AG09309 (cell line): ENCODE results near the gene RNASET2.

Source experiments
- DNase-seq: peaks from one replicate; pipeline ENCODE4 v3.0.0-alpha.2; 2010; ENCODE audit warnings: low read depth
- H3K4me3 ChIP-seq: 2 replicates; pipeline ENCODE4 v1.5.1; 2011; ENCODE audit warnings: mild to moderate bottlenecking, low read depth, low read length, moderate library complexity; ENCODE audit not compliant: control insufficient read depth
- TF ChIP-seq, protein P1 (sequence below): IDR thresholded peaks from 2 replicates; pipeline ENCODE4 v1.5.1; 2011; ENCODE audit warnings: mild to moderate bottlenecking, low read depth, low read length, inconsistent platforms; ENCODE audit not compliant: insufficient read depth, control insufficient read depth; ENCODE audit errors: missing control alignments

RNASET2 gene

GRCh38 chr6:166934174-166934573, 22.2 kb downstream of the RNASET2 start:
- TF ChIP-seq, protein P1, sequence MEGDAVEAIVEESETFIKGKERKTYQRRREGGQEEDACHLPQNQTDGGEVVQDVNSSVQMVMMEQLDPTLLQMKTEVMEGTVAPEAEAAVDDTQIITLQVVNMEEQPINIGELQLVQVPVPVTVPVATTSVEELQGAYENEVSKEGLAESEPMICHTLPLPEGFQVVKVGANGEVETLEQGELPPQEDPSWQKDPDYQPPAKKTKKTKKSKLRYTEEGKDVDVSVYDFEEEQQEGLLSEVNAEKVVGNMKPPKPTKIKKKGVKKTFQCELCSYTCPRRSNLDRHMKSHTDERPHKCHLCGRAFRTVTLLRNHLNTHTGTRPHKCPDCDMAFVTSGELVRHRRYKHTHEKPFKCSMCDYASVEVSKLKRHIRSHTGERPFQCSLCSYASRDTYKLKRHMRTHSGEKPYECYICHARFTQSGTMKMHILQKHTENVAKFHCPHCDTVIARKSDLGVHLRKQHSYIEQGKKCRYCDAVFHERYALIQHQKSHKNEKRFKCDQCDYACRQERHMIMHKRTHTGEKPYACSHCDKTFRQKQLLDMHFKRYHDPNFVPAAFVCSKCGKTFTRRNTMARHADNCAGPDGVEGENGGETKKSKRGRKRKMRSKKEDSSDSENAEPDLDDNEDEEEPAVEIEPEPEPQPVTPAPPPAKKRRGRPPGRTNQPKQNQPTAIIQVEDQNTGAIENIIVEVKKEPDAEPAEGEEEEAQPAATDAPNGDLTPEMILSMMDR, result no peak
- no peak overlapping the region for H3K4me3 ChIP-seq
- no peak for DNase-seq

- TF ChIP-seq, protein P1, result no peak
- H3K4me3 ChIP-seq, result no peak overlapping the region
- no peak for DNase-seq
Measured at GRCh38 chr6:166933396-166933795, 23.0 kb downstream of the RNASET2 start.

GRCh38 chr6:166932616-166933015, 23.7 kb downstream of the RNASET2 start:
- TF ChIP-seq, protein P1, result no peak
- DNase-seq, result no peak

GRCh38 chr6:166932116-166932515, 24.2 kb downstream of the RNASET2 start:
- TF ChIP-seq, protein P1, result no peak
- H3K4me3 ChIP-seq, result no peak overlapping the region
- DNase-seq, result no peak

More at GRCh38 chr6:166932616-166933015, 23.7 kb downstream of the RNASET2 start:
- H3K4me3 ChIP-seq, result no peak overlapping the region

- H3K4me3 ChIP-seq, result no peak overlapping the region
- TF ChIP-seq, protein P1, result no peak
- DNase-seq, result no peak
Measured at GRCh38 chr6:166931426-166931970, 24.9 kb downstream of the RNASET2 start.

- no peak overlapping the region for H3K4me3 ChIP-seq
- no peak for DNase-seq
- TF ChIP-seq, protein P1, result no peak
Measured at GRCh38 chr6:166930354-166930891, 25.9 kb downstream of the RNASET2 start.
